Loucy (cell line): ENCODE results near the gene RNF126.
"Not testable (repeated sequence)": the region's sequence is repeated elsewhere in the genome, so short reads cannot be mapped to it uniquely, and the experiment has no call there.

Source experiments
- H2AFZ ChIP-seq: fragments of 200-600 bp; sonication (generic); 2 replicates; pipeline ENCODE4 v1.6.0; 2016; ENCODE audit warnings: antibody characterized with exemption, mild to moderate bottlenecking, low read length, moderate library complexity
- H3F3A ChIP-seq: fragments of 200-600 bp; 2 replicates; pipeline ENCODE4 v1.6.0; 2016; ENCODE audit warnings: antibody characterized with exemption, low read depth, mild to moderate bottlenecking
- H3K27me3 ChIP-seq: fragments of 200-600 bp; sonication (generic); 2 replicates; pipeline ENCODE4 v1.6.1; 2014; ENCODE audit warnings: low read length, mild to moderate bottlenecking; ENCODE audit not compliant: insufficient read depth, poor library complexity, severe bottlenecking
- H3K36me3 ChIP-seq: fragments of 200-600 bp; sonication (generic); 2 replicates; pipeline ENCODE4 v1.6.1; 2016; ENCODE audit warnings: low read length; ENCODE audit not compliant: insufficient read depth
- H3K4me1 ChIP-seq: fragments of 200-600 bp; sonication (generic); 2 replicates; pipeline ENCODE4 v1.5.1; 2014; ENCODE audit warnings: low read length, mild to moderate bottlenecking; ENCODE audit not compliant: insufficient read depth, poor library complexity, severe bottlenecking
- H3K4me2 ChIP-seq: fragments of 200-600 bp; sonication (generic); 2 replicates; pipeline ENCODE4 v1.6.0; 2014; ENCODE audit warnings: antibody characterized with exemption, low read length, low read depth, mild to moderate bottlenecking; ENCODE audit not compliant: poor library complexity, severe bottlenecking
- H3K4me3 ChIP-seq: fragments of 200-600 bp; sonication (generic); 2 replicates; pipeline ENCODE4 v1.5.1; 2014; ENCODE audit warnings: low read length, mild to moderate bottlenecking, mixed read lengths; ENCODE audit not compliant: poor library complexity, severe bottlenecking
- H3K79me2 ChIP-seq: fragments of 200-600 bp; sonication (generic); 2 replicates; pipeline ENCODE4 v1.6.1; 2014; ENCODE audit warnings: low read length; ENCODE audit not compliant: insufficient read depth
- H3K9ac ChIP-seq: fragments of 200-600 bp; sonication (generic); 2 replicates; pipeline ENCODE4 v1.6.0; 2014; ENCODE audit warnings: mild to moderate bottlenecking, low read depth, low read length, moderate library complexity; ENCODE audit not compliant: poor library complexity, severe bottlenecking
- H3K9me2 ChIP-seq: fragments of 200-600 bp; sonication (generic); replicated peaks from 2 replicates; pipeline ENCODE4 v1.6.1; 2016; ENCODE audit warnings: low read depth, low read length, mixed read lengths
- H3K9me3 ChIP-seq: fragments of 200-600 bp; sonication (generic); 2 replicates; pipeline ENCODE4 v1.6.1; 2014; ENCODE audit warnings: mild to moderate bottlenecking, antibody characterized with exemption, low read length, low read depth; ENCODE audit not compliant: insufficient read depth
- H4K20me1 ChIP-seq: fragments of 200-600 bp; sonication (generic); 2 replicates; pipeline ENCODE4 v1.6.0; 2014; ENCODE audit warnings: antibody characterized with exemption, low read length, mild to moderate bottlenecking; ENCODE audit not compliant: insufficient read depth, poor library complexity, severe bottlenecking
- EZH2phosphoT487 ChIP-seq: fragments of 200-600 bp; IDR thresholded peaks from 2 replicates; pipeline ENCODE4 v1.6.1; 2018; ENCODE audit warnings: antibody characterized with exemption, mild to moderate bottlenecking, moderate library complexity, borderline replicate concordance
- TF ChIP-seq, protein P1 (sequence below): fragments of 200-600 bp; sonication (generic); conservative IDR thresholded peaks from 2 replicates; pipeline ENCODE4 v1.5.1; 2014; ENCODE audit warnings: mild to moderate bottlenecking, antibody characterized with exemption, low read length

RNF126 gene

DNA sequence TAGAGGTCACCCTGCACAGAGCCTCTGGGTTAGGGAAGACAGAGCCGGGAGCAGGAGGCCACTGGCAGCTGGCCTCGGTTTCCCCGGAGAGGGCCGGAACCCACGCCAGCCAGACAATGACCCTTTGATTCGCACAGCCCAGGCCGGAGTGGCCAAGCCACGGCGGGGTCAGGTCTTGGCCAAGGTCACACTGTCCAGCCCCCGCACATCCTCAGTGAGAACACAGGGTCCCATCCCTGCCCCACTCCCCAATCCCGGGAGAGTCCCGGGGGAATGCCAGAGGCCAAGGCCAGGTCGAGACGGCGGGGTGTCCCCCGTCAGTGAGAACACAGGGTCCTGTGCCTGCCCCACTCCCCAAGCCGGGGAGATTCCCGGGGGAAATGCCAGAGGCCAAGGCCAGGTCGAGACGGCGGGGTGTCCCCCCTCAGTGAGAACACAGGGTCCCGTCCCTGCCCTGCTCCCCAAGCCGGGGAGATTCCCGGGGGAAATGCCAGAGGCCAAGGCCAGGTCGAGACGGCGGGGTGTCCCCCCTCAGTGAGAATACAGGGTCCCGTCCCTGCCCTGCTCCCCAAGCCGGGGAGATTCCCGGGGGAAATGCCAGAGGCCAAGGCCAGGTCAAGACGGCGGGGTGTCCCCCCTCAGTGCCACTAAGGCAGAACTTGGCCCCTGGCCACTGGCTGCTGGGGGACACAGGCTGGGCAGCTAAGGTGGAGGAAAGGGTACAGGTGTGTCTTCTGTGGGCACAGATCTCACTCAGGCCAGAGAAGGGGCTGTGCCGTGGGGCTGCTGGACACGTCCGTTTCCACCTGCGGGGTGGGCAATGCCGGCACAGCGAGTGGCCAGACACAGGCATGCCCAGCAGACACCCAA, 11.5 kb upstream of the RNF126 start:
- no peak overlapping the region for H2AFZ ChIP-seq
- H3K36me3 ChIP-seq: no peaks in the 10 kb centered on the region
- H3K4me3 ChIP-seq: no peak overlapping the region
- no peak overlapping the region for H3K9ac ChIP-seq
- H3K9me3 ChIP-seq: no peaks in the 10 kb centered on the region
- no peaks in the 10 kb centered on the region for H4K20me1 ChIP-seq
- no peaks in the 10 kb centered on the region for H3F3A ChIP-seq
- H3K79me2 ChIP-seq: peaks cover 6% of the 10 kb centered on the region; the same call in 1 of the 2 replicates
- no peaks in the 10 kb centered on the region for H3K27me3 ChIP-seq
- TF ChIP-seq, protein P1, sequence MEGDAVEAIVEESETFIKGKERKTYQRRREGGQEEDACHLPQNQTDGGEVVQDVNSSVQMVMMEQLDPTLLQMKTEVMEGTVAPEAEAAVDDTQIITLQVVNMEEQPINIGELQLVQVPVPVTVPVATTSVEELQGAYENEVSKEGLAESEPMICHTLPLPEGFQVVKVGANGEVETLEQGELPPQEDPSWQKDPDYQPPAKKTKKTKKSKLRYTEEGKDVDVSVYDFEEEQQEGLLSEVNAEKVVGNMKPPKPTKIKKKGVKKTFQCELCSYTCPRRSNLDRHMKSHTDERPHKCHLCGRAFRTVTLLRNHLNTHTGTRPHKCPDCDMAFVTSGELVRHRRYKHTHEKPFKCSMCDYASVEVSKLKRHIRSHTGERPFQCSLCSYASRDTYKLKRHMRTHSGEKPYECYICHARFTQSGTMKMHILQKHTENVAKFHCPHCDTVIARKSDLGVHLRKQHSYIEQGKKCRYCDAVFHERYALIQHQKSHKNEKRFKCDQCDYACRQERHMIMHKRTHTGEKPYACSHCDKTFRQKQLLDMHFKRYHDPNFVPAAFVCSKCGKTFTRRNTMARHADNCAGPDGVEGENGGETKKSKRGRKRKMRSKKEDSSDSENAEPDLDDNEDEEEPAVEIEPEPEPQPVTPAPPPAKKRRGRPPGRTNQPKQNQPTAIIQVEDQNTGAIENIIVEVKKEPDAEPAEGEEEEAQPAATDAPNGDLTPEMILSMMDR: no peak
- TF ChIP-seq EZH2phosphoT487: no peak
- peaks cover 6% of the 10 kb centered on the region for H3K4me1 ChIP-seq
- H3K9me2 ChIP-seq: no peaks in the 10 kb centered on the region
- no peak overlapping the region for H3K4me2 ChIP-seq

DNA sequence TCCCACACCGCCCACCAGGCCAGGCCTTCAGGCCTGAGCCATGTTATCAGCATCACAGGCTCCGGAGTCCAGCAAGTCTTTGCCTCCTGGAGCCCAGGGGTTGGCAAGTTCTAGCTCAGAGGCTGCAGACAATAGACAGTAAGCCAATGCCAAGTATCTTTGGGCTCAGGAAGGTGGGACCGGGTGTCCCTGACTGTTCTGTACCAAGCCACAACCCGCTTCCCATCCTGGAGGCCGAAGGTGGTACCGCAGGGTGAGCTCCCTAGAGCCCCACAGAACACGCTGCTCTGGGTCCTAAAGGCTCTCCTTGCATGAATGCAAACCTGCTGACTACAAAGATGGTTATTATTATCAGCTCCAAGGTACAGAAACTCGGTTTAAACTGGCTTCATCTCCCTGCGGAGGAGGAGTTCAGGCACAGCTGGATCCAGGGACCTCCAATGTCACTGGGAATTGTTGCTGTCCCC, 7.6 kb upstream of the RNF126 start:
- Histone ChIP-seq H3K4me1 (no peaks in the 10 kb centered on the region), H3F3A (no peaks in the 10 kb centered on the region), H2AFZ (no peak overlapping the region), H3K9ac (no peak overlapping the region), H3K79me2 (no peaks in the 10 kb centered on the region), H3K4me2 (no peak overlapping the region), H3K9me3 (no peaks in the 10 kb centered on the region), H3K36me3 (no peaks in the 10 kb centered on the region), H3K9me2 (no peaks in the 10 kb centered on the region), H3K4me3 (no peak overlapping the region), H3K27me3 (no peaks in the 10 kb centered on the region), H4K20me1 (no peaks in the 10 kb centered on the region)
- no peak for TF ChIP-seq EZH2phosphoT487
- TF ChIP-seq, protein P1: no peak

DNA sequence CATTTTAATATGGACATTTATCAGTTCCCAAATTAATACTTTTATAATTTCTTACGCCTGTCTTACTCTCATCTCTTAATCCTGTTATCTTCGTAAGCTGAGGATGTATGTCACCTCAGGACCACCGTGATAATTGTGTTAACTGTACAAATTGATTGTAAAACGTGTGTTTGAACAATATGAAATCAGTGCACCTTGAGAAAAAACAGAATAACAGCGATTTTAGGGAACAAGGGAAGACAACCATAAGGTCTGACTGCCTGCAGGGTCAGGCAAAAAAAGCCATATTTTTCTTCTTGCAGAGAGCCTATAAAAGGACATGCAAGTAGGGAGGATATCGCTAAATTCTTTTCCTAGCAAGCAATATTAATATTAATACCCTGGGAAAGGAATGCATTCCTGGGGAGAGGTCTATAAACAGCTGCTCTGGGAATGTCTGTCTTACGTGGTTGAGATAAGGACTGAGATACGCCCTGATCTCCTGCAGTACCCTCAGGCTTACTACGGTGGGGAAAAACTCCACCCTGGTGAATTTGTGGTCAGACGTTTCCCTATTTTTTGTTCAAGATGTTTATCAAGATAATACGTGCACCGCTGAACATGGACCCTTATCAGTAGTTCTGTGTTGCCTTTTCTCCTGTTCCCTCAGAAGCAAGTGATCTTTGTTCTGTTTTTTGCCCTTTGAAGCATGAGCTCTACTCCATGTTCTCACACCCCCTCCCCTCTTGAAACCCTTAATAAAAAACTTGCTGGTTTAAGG, 5.8 kb upstream of the RNF126 start:
- H2AFZ ChIP-seq, H4K20me1 ChIP-seq, H3F3A ChIP-seq, H3K79me2 ChIP-seq, H3K9me2 ChIP-seq, H3K36me3 ChIP-seq, H3K27me3 ChIP-seq, H3K4me1 ChIP-seq, H3K9me3 ChIP-seq, H3K9ac ChIP-seq, H3K4me3 ChIP-seq, H3K4me2 ChIP-seq: not testable (repeated sequence)

DNA sequence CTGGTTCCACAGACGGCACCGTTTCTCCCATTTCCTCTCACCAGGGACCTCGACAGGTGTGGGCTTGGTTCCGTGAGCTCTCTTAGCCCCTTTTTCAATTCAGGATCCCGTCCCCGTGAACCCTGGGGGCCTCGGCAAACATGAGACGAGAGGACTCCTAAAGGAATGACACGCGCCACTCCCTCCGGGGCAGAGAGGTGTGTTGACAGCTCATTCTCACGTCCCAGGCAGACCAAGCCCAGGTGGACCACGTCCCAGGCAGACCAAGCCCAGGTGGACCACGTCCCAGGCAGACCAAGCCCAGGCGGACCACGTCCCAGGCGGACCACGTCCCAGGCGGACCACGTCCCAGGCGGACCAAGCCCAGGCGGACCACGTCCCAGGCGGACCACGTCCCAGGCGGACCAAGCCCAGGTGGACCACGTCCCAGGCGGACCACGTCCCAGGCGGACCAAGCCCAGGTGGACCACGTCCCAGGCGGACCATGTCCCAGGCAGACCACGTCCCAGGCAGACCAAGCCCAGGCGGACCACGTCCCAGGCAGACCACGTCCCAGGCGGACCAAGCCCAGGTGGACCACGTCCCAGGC, 4.1 kb upstream of the RNF126 start:
- not testable (repeated sequence) for H3K9me3 ChIP-seq, H3K4me2 ChIP-seq, H3K79me2 ChIP-seq, H3K36me3 ChIP-seq, H2AFZ ChIP-seq, H4K20me1 ChIP-seq, H3K9me2 ChIP-seq, H3K27me3 ChIP-seq, H3F3A ChIP-seq, H3K4me1 ChIP-seq, H3K9ac ChIP-seq, H3K4me3 ChIP-seq
